ENCODE measurements around the gene GOLGA6L2.
"Not testable (repeated sequence)": the region's sequence is repeated elsewhere in the genome, so short reads cannot be mapped to it uniquely, and the experiment has no call there.

The GOLGA6L2 gene

GRCh38 chr15:23437673-23438072 lies 9.4 kb downstream of the GOLGA6L2 start:
- Histone ChIP-seq H4K20me1 (ENCODE audit: insufficient read depth, low read length) (no peaks in the 10 kb centered on the region), H3K79me2 (ENCODE audit: insufficient read depth, low read length) (no peaks in the 10 kb centered on the region), H3K4me2 (ENCODE audit: insufficient read depth, low read length) (no peak overlapping the region), H2AFZ (ENCODE audit: low read depth, low read length) (no peak overlapping the region), H3K9ac (ENCODE audit: low read depth, low read length) (no peak overlapping the region), H3K4me1 (ENCODE audit: insufficient read depth, low read length) (no peaks in the 10 kb centered on the region; the same call in 1 of the 2 replicates), H3K27ac (ENCODE audit: low read length) (no peak overlapping the region), H3K27me3 (ENCODE audit: insufficient read depth, low read length, poor library complexity) (no peaks in the 10 kb centered on the region), H3K36me3 (ENCODE audit: insufficient read depth, low read length) (no peaks in the 10 kb centered on the region), H3K4me3 (ENCODE audit: low read depth in 1 of 2, low read length in 2 of 2) (no peak overlapping the region), H3K9me3 (ENCODE audit: insufficient read depth, low read length, severe bottlenecking) (no peaks in the 10 kb centered on the region)
- ATAC-seq (ENCODE audit: insufficient read depth, low read depth) (no peak), DNase-seq (no peak)
- TF ChIP-seq, protein P1, sequence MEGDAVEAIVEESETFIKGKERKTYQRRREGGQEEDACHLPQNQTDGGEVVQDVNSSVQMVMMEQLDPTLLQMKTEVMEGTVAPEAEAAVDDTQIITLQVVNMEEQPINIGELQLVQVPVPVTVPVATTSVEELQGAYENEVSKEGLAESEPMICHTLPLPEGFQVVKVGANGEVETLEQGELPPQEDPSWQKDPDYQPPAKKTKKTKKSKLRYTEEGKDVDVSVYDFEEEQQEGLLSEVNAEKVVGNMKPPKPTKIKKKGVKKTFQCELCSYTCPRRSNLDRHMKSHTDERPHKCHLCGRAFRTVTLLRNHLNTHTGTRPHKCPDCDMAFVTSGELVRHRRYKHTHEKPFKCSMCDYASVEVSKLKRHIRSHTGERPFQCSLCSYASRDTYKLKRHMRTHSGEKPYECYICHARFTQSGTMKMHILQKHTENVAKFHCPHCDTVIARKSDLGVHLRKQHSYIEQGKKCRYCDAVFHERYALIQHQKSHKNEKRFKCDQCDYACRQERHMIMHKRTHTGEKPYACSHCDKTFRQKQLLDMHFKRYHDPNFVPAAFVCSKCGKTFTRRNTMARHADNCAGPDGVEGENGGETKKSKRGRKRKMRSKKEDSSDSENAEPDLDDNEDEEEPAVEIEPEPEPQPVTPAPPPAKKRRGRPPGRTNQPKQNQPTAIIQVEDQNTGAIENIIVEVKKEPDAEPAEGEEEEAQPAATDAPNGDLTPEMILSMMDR (IDR thresholded peaks at IDR 0.05; ENCODE audit: borderline replicate concordance, extremely low read depth, low read length, poor library complexity, severe bottlenecking), result no peak
- no peak for TF ChIP-seq EZH2 (IDR thresholded peaks at IDR 0.05; ENCODE audit: borderline replicate concordance, low read depth, low read length, severe bottlenecking)

- Histone ChIP-seq H3K4me2 (ENCODE audit: insufficient read depth, low read length) (no peak overlapping the region), H3K9ac (ENCODE audit: low read depth, low read length) (no peak overlapping the region), H3K27ac (ENCODE audit: low read length) (no peak overlapping the region), H3K9me3 (ENCODE audit: insufficient read depth, low read length, severe bottlenecking) (no peaks in the 10 kb centered on the region), H2AFZ (ENCODE audit: low read depth, low read length) (no peak overlapping the region), H3K36me3 (ENCODE audit: insufficient read depth, low read length) (no peaks in the 10 kb centered on the region), H4K20me1 (ENCODE audit: insufficient read depth, low read length) (no peaks in the 10 kb centered on the region), H3K4me3 (ENCODE audit: low read depth in 1 of 2, low read length in 2 of 2) (no peak overlapping the region), H3K4me1 (ENCODE audit: insufficient read depth, low read length) (no peaks in the 10 kb centered on the region; the same call in 1 of the 2 replicates), H3K27me3 (ENCODE audit: insufficient read depth, low read length, poor library complexity) (no peaks in the 10 kb centered on the region), H3K79me2 (ENCODE audit: insufficient read depth, low read length) (no peaks in the 10 kb centered on the region)
- DNase-seq (no peak), ATAC-seq (ENCODE audit: insufficient read depth, low read depth) (no peak)
- TF ChIP-seq, protein P1 (IDR thresholded peaks at IDR 0.05; ENCODE audit: borderline replicate concordance, extremely low read depth, low read length, poor library complexity, severe bottlenecking), result no peak
- no peak for TF ChIP-seq EZH2 (IDR thresholded peaks at IDR 0.05; ENCODE audit: borderline replicate concordance, low read depth, low read length, severe bottlenecking)
These were observed 9.9 kb downstream of the GOLGA6L2 start for GRCh38 chr15:23437146-23437545.

GRCh38 chr15:23436421-23436820 lies 10.6 kb downstream of the GOLGA6L2 start:
- no peaks in the 10 kb centered on the region for H3K27me3 ChIP-seq (ENCODE audit: insufficient read depth, low read length, poor library complexity)
- TF ChIP-seq, protein P1 (IDR thresholded peaks at IDR 0.05; ENCODE audit: borderline replicate concordance, extremely low read depth, low read length, poor library complexity, severe bottlenecking), result no peak
- TF ChIP-seq EZH2 (IDR thresholded peaks at IDR 0.05; ENCODE audit: borderline replicate concordance, low read depth, low read length, severe bottlenecking), result no peak
- no peak overlapping the region for H3K27ac ChIP-seq (ENCODE audit: low read length)
- no peaks in the 10 kb centered on the region for H3K36me3 ChIP-seq (ENCODE audit: insufficient read depth, low read length)
- H3K9ac ChIP-seq (ENCODE audit: low read depth, low read length), result no peak overlapping the region
- no peak overlapping the region for H2AFZ ChIP-seq (ENCODE audit: low read depth, low read length)
- no peaks in the 10 kb centered on the region for H4K20me1 ChIP-seq (ENCODE audit: insufficient read depth, low read length)
- no peak for DNase-seq
- H3K4me3 ChIP-seq (ENCODE audit: low read depth in 1 of 2, low read length in 2 of 2), result no peak overlapping the region
- no peaks in the 10 kb centered on the region for H3K9me3 ChIP-seq (ENCODE audit: insufficient read depth, low read length, severe bottlenecking)
- no peaks in the 10 kb centered on the region for H3K79me2 ChIP-seq (ENCODE audit: insufficient read depth, low read length)
- ATAC-seq (ENCODE audit: insufficient read depth, low read depth), result no peak
- H3K4me2 ChIP-seq (ENCODE audit: insufficient read depth, low read length), result no peak overlapping the region
- no peaks in the 10 kb centered on the region; the same call in 1 of the 2 replicates for H3K4me1 ChIP-seq (ENCODE audit: insufficient read depth, low read length)

DNA sequence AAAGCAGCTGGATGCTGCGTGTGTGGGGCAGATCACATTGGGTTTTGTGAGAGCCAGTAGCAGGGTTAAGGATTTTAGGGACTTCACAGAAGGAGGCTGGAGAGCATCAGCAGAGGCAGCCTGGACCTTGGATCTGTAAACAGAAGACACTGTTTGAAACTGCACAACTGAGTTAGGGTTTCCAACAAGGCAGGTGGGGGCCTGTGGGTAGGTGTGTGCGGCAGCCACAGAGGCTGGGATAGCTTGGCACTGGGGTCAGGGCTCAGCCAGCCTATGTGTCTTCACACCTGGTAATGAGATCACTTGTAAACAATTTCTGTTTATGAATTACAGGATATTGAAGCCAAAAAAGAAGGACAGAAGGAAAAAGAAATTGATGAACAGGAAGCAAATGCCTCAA lies 12.3 kb downstream of the GOLGA6L2 start:
- not testable (repeated sequence) for ATAC-seq (ENCODE audit: insufficient read depth, low read depth)

DNA sequence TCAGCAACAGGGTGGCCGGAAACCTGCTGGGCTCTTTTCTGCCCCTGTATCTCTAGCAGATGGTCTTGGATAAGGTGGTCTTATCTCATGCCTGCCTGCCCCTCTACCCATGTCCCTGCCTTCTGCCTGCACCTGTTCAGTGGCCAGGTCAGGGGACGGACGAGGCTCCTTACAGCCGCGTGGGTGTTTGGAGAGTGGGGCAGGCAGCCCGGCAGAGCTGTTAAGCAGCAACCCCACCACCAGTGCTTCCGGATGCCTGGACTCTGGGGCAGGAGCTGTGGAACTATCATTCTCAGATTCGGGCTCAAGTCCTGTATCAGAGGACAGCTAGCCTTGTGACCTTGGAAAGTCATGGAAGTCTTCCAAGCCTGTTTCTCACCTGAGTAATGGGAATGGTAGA lies 21.7 kb downstream of the GOLGA6L2 start:
- not testable (repeated sequence) for H3K36me3 ChIP-seq (ENCODE audit: insufficient read depth, low read length); H3K9me3 ChIP-seq (ENCODE audit: insufficient read depth, low read length, severe bottlenecking); DNase-seq; H3K4me1 ChIP-seq (ENCODE audit: insufficient read depth, low read length); H3K9ac ChIP-seq (ENCODE audit: low read depth, low read length); H3K79me2 ChIP-seq (ENCODE audit: insufficient read depth, low read length); ATAC-seq (ENCODE audit: insufficient read depth, low read depth); H3K4me2 ChIP-seq (ENCODE audit: insufficient read depth, low read length); H2AFZ ChIP-seq (ENCODE audit: low read depth, low read length); H4K20me1 ChIP-seq (ENCODE audit: insufficient read depth, low read length); H3K4me3 ChIP-seq (ENCODE audit: low read depth in 1 of 2, low read length in 2 of 2); H3K27ac ChIP-seq (ENCODE audit: low read length); H3K27me3 ChIP-seq (ENCODE audit: insufficient read depth, low read length, poor library complexity)

More for the DNA sequence above, 12.3 kb downstream of the GOLGA6L2 start:
- H2AFZ ChIP-seq (ENCODE audit: low read depth, low read length); DNase-seq; H3K27me3 ChIP-seq (ENCODE audit: insufficient read depth, low read length, poor library complexity); H3K9me3 ChIP-seq (ENCODE audit: insufficient read depth, low read length, severe bottlenecking); H3K9ac ChIP-seq (ENCODE audit: low read depth, low read length); H3K79me2 ChIP-seq (ENCODE audit: insufficient read depth, low read length); H3K4me2 ChIP-seq (ENCODE audit: insufficient read depth, low read length); H3K4me3 ChIP-seq (ENCODE audit: low read depth in 1 of 2, low read length in 2 of 2); H3K4me1 ChIP-seq (ENCODE audit: insufficient read depth, low read length); H3K27ac ChIP-seq (ENCODE audit: low read length); H3K36me3 ChIP-seq (ENCODE audit: insufficient read depth, low read length); H4K20me1 ChIP-seq (ENCODE audit: insufficient read depth, low read length): not testable (repeated sequence)

All from DND-41 (cell line).